WI38 (cell line): ENCODE data around the gene TMEM267.

Experiments
- H3K4me3 ChIP-seq: 2 replicates; pipeline ENCODE4 v1.5.1; 2011; ENCODE audit warnings: low read depth, mild to moderate bottlenecking, control low read depth, low read length
- TF ChIP-seq, protein P1 (sequence below): IDR thresholded peaks from 2 replicates; pipeline ENCODE4 v1.5.1; 2012; ENCODE audit warnings: low read depth, mild to moderate bottlenecking, control low read depth, low read length

The TMEM267 gene, protein sequence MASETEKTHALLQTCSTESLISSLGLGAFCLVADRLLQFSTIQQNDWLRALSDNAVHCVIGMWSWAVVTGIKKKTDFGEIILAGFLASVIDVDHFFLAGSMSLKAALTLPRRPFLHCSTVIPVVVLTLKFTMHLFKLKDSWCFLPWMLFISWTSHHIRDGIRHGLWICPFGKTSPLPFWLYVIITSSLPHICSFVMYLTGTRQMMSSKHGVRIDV

DNA sequence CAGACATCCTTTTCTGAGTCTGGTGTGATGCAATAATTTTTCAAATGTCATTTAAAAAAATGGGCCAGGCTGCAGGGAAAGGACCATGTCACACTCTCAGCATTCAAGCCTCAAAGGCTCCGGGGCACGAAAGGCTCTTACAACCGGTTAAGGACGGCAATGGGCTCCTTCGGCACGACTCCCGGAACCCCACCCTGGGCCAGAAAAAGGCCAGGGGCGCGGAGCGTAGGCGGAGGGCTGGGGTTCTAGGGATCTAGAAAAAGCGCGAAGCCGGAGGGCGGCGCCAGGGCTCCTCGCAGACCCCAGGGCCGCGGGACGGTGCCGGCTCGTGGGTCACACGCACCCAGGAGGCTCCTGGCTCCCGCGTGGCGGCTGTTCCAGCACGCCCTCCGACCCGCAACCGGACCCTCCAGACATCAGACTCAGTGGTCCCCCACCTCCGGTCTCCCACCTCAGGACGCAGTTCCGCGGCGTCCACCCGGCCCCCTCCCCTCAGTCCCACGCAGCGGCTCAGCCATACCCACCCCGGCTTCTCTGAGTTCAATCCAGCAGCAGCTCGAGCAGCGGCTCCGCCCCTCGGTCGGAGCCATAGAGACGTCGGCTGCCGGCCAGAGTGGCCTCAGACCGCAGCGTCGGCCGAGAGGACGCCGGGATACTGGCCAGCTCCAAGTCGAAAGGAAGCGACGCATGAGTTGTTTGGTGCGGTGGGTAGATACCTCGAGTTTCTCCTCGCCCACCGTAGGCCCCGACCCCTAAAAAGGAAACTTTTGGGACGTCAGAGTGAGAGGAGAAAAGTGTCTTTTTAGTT lies at the start of gene TMEM267:
Gene TMEM267, minus strand, starts transcription at position 568 of the 808 bp plus-strand sequence. CDS start 29,896 bp downstream, outside the sequence.
- TF ChIP-seq, protein P1, sequence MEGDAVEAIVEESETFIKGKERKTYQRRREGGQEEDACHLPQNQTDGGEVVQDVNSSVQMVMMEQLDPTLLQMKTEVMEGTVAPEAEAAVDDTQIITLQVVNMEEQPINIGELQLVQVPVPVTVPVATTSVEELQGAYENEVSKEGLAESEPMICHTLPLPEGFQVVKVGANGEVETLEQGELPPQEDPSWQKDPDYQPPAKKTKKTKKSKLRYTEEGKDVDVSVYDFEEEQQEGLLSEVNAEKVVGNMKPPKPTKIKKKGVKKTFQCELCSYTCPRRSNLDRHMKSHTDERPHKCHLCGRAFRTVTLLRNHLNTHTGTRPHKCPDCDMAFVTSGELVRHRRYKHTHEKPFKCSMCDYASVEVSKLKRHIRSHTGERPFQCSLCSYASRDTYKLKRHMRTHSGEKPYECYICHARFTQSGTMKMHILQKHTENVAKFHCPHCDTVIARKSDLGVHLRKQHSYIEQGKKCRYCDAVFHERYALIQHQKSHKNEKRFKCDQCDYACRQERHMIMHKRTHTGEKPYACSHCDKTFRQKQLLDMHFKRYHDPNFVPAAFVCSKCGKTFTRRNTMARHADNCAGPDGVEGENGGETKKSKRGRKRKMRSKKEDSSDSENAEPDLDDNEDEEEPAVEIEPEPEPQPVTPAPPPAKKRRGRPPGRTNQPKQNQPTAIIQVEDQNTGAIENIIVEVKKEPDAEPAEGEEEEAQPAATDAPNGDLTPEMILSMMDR: no peak
- H3K4me3 ChIP-seq: peak within 1 kb of the TSS; percentile 90

- TF ChIP-seq, protein P1: no peak
- no peak overlapping the region for H3K4me3 ChIP-seq
These were observed 47.0 kb upstream of the TMEM267 start for GRCh38 chr5:43530648-43531047.

GRCh38 chr5:43523662-43524072 lies 40.0 kb upstream of the TMEM267 start:
- no peak overlapping the region for H3K4me3 ChIP-seq
- TF ChIP-seq, protein P1: no peak

GRCh38 chr5:43520615-43521014 lies 37.0 kb upstream of the TMEM267 start:
- no peak overlapping the region for H3K4me3 ChIP-seq
- TF ChIP-seq, protein P1: no peak

DNA sequence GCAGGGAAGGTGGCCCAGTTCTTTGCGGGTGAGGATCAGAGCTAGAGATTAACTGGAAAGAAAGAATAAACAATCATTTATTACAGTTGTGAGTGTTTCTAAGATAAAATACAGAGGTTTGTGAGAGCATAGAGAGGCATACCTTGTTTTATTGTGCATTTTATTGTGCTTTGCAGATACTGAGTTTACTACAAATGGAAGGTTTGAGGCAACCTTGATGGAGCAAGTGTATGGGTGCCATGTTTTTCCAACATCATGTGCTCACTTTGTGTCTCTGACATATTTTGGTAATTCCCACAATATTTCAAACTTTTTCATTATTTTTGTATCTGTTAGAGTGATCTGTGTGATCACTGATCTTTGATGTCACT lies 32.0 kb upstream of the TMEM267 start:
- TF ChIP-seq, protein P1: no peak

GRCh38 chr5:43514816-43515677 lies 31.4 kb upstream of the TMEM267 start, which contains the start of gene C5orf34:
Gene C5orf34, minus strand, starts transcription at chr5:43515148. Its CDS starts 5,809 bp downstream, at chr5:43509339.
- TF ChIP-seq, protein P1: no peak
- H3K4me3 ChIP-seq: peak within 1 kb of the TSS; percentile 90

More for the DNA sequence above, 32.0 kb upstream of the TMEM267 start:
- H3K4me3 ChIP-seq: peak overlapping the region; percentile 90
